Central memory CD4-positive, alpha-beta T cell (primary cell): Measurements from ENCODE around the gene HESX1.

Experiments
- DNase-seq: peaks from one replicate; pipeline ENCODE4 v3.0.0; 2022

The HESX1 gene

GRCh38 chr3:57166660-57167059 lies 33.1 kb downstream of the HESX1 start:
- DNase-seq, result no peak

- DNase-seq, result no peak
These were observed 34.1 kb downstream of the HESX1 start for GRCh38 chr3:57165641-57166040.

- no peak for DNase-seq
These were observed 34.9 kb downstream of the HESX1 start, which contains the start of gene IL17RD for GRCh38 chr3:57164657-57165573. Gene IL17RD (minus strand): TSS chr3:57165353. CDS start chr3:57165286, 67 bp downstream.

- no peak for DNase-seq
These were observed 35.5 kb downstream of the HESX1 start for GRCh38 chr3:57164217-57164656.

GRCh38 chr3:57163751-57164150 lies 36.0 kb downstream of the HESX1 start:
- no peak for DNase-seq

- DNase-seq, result no peak
These were observed 37.9 kb downstream of the HESX1 start for GRCh38 chr3:57161915-57162314.

- DNase-seq, result no peak
These were observed 38.8 kb downstream of the HESX1 start for GRCh38 chr3:57160765-57161538.

GRCh38 chr3:57160076-57160764 lies 39.6 kb downstream of the HESX1 start:
- DNase-seq, result no peak

GRCh38 chr3:57158813-57159738 lies 40.7 kb downstream of the HESX1 start:
- no peak for DNase-seq

GRCh38 chr3:57158325-57158724 lies 41.5 kb downstream of the HESX1 start:
- DNase-seq, result no peak

GRCh38 chr3:57157545-57157944 lies 42.2 kb downstream of the HESX1 start:
- DNase-seq, result no peak

- no peak for DNase-seq
These were observed 44.5 kb downstream of the HESX1 start for GRCh38 chr3:57155310-57155643.

- DNase-seq, result no peak
These were observed 45.1 kb downstream of the HESX1 start for GRCh38 chr3:57154470-57155309.

GRCh38 chr3:57152151-57153143 lies 47.3 kb downstream of the HESX1 start:
- no peak for DNase-seq

- DNase-seq, result no peak
These were observed 48.0 kb downstream of the HESX1 start for GRCh38 chr3:57151749-57152148.

GRCh38 chr3:57151021-57151449 lies 48.7 kb downstream of the HESX1 start:
- no peak for DNase-seq

GRCh38 chr3:57150113-57150581 lies 49.6 kb downstream of the HESX1 start:
- DNase-seq, result no peak
